ENCODE data around the gene DHX57.
"Not testable (repeated sequence)": the region's sequence is repeated elsewhere in the genome, so short reads cannot be mapped to it uniquely, and the experiment has no call there.

DHX57 gene

GRCh38 chr2:38862476-38862875 is 13.3 kb downstream of the DHX57 start:
- DNase-seq = no peak

GRCh38 chr2:38856165-38856564 is 19.6 kb downstream of the DHX57 start:
- no peak for DNase-seq

GRCh38 chr2:38850045-38850444 is 25.7 kb downstream of the DHX57 start:
- DNase-seq = no peak

- DNase-seq = no peak
These were observed 38.9 kb downstream of the DHX57 start for GRCh38 chr2:38836791-38837190.

- DNase-seq = no peak
These were observed 39.7 kb downstream of the DHX57 start for GRCh38 chr2:38835990-38836389.

- DNase-seq = no peak
These were observed 40.6 kb downstream of the DHX57 start for GRCh38 chr2:38835015-38835601.

GRCh38 chr2:38830526-38831159 is 45.1 kb downstream of the DHX57 start:
- no peak for DNase-seq

- no peak for DNase-seq
These were observed 45.8 kb downstream of the DHX57 start for GRCh38 chr2:38829971-38830370.

- no peak for DNase-seq
These were observed 47.3 kb downstream of the DHX57 start for GRCh38 chr2:38828460-38828859.

- not testable (repeated sequence) for DNase-seq
These were observed 48.1 kb downstream of the DHX57 start for GRCh38 chr2:38827539-38828145.

- no peak for DNase-seq
These were observed 49.8 kb downstream of the DHX57 start for GRCh38 chr2:38825956-38826355.

- DNase-seq = no peak
These were observed 50.8 kb downstream of the DHX57 start for GRCh38 chr2:38824906-38825305.

- no peak for DNase-seq
These were observed 52.3 kb downstream of the DHX57 start for GRCh38 chr2:38823386-38823785.

GRCh38 chr2:38818565-38818964 is 57.2 kb downstream of the DHX57 start:
- DNase-seq = no peak

- no peak for DNase-seq
These were observed 59.8 kb downstream of the DHX57 start for GRCh38 chr2:38815936-38816335.

- DNase-seq = no peak
These were observed 65.2 kb downstream of the DHX57 start for GRCh38 chr2:38810488-38810887.

GRCh38 chr2:38808677-38809076 is 67.1 kb downstream of the DHX57 start:
- DNase-seq = no peak

GRCh38 chr2:38806733-38807059 is 69.0 kb downstream of the DHX57 start:
- DNase-seq = no peak

- DNase-seq = no peak
These were observed 69.6 kb downstream of the DHX57 start for GRCh38 chr2:38806015-38806732.

GRCh38 chr2:38797953-38798352 is 77.8 kb downstream of the DHX57 start:
- no peak for DNase-seq

GRCh38 chr2:38797250-38797676 is 78.5 kb downstream of the DHX57 start:
- DNase-seq = no peak

GRCh38 chr2:38795016-38795415 is 80.7 kb downstream of the DHX57 start:
- not testable (repeated sequence) for DNase-seq

- DNase-seq = no peak
These were observed 81.3 kb downstream of the DHX57 start for GRCh38 chr2:38794235-38794946.
